ENCODE data around the gene CHD9.

Gene CHD9

DNA sequence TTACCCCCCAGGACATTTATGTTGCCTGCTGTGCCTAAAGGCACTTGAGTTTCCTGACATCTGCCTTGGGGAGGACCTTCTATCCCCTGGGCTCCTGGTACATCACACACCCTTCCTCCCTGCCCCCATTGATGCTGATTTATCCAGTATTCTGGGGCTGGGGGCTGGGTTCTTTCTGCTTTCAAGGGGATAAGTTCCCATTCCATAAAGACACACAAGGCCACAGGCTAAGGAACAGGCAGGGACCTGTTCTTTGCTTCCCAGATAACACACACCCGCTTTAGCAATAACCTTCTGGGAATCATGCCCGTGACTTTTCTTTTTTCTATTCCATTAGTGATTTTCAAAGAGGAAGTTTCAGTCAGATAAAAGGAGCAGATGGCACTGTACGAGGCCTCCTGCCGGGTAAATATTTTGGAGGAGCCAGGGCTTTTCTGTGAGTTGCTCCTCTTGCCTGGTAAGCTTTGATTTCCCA is 30.6 kb downstream of the CHD9 start:
- no peak for DNase-seq (ENCODE audit: low spot score in 2 of 2)
- no peaks in the 10 kb centered on the region for H3K27me3 ChIP-seq (ENCODE audit: low read depth)
- H3K9me3 ChIP-seq, result no peaks in the 10 kb centered on the region
- peaks cover 8% of the 10 kb centered on the region for H3K4me1 ChIP-seq
- in situ Hi-C loops (cut with MboI; ENCODE audit: low sequenced_read_pairs), result no loop called here
- H3K4me3 ChIP-seq, result no peak overlapping the region
- H3K36me3 ChIP-seq (replicated peaks), result no peaks in the 10 kb centered on the region

DNA sequence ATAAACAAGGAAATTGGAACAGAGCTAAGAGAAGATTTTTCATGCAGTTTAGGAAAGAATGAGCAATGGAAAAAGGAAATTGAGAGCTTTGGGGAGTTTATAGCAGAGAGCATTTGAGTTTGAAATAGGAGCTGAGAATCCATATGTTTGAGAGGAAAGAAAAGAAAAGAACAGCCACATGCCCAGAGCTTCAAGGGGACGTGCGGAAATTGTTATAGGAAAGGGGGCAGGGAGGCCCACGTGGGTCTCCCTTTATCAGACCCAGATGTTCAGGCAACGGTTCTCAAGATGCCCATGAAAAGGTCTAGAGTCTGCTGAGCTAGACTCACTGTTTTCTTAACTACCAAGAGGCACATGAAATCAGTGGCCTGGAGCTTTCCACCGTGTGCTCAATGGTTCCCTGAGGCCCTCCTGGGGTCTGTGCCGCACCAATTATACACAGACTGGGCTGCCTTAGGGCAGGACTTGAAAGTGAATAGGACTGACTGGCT is 31.2 kb downstream of the CHD9 start:
- H3K9me3 ChIP-seq, result no peaks in the 10 kb centered on the region
- in situ Hi-C loops (cut with MboI; ENCODE audit: low sequenced_read_pairs), result no loop called here
- no peak overlapping the region for H3K4me3 ChIP-seq
- no peaks in the 10 kb centered on the region for H3K27me3 ChIP-seq (ENCODE audit: low read depth)
- H3K4me1 ChIP-seq, result peaks cover 3% of the 10 kb centered on the region
- H3K36me3 ChIP-seq (replicated peaks), result no peaks in the 10 kb centered on the region
- DNase-seq (ENCODE audit: low spot score in 2 of 2), result no peak

DNA sequence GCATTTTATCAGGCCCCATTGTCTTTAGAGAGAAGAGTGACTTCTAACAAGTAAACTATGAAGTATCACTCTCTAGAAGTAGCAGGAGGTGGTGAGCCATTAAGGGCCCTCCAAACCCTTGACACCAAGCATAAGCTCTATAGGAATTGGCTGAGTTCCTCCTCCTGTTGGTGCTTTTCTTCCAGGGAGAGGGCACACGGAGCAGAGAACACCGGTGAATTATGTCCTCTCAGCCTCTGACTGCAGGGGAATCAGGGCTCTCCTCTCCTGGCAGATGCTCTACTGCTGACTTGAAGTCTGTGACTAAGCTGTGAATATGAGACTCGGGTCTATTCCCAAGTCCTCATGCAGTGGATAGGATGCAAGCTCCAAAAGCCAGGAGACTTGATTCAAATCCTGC is 32.3 kb downstream of the CHD9 start:
- in situ Hi-C loops (cut with MboI; ENCODE audit: low sequenced_read_pairs), result no loop called here
- H3K36me3 ChIP-seq (replicated peaks), result no peaks in the 10 kb centered on the region
- H3K27me3 ChIP-seq (ENCODE audit: low read depth), result no peaks in the 10 kb centered on the region
- no peak for DNase-seq (ENCODE audit: low spot score in 2 of 2)
- no peaks in the 10 kb centered on the region for H3K9me3 ChIP-seq
- no peaks in the 10 kb centered on the region for H3K4me1 ChIP-seq
- H3K4me3 ChIP-seq, result no peak overlapping the region

DNA sequence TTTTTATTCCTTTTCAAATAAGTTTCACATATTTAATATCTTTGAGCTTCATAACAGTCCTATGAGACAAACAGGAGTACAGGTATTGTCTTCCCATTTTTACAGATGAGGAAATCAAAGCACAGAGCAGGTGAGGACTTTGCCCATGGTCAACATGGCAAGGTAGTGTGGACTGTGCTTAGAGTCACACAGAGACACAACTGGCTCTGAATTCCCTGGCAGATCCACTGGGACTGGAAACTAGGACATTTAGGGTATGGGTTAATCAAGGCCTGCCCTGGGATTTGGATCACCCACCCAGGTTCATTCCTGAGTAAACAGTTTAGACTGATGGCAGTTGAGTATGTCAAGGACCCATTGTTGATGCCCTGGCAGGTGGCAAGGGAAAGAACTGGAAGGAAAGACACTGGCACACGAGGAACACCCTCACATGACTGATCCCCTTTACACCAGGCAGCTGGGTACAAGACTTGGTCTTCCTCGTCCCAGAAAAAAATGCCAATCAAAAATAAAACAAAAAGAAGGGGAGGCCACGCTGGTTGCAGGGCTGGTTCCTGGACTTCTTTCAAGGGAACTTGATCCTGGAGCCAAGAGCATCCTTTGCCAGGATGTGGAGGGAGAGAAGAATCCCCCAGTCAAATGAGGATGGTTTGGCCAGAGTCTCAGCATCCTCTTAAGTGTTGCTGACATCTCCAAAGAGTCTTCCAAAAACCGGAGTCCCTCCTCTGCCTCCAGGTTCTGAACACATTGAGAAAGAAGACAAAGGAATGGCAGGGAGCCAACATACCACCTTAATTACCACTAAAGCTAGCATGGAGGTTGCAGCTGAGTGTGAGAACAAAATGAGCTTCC is 34.9 kb downstream of the CHD9 start:
- Histone ChIP-seq H3K4me1 (peaks cover 4% of the 10 kb centered on the region; the same call in 1 of the 2 replicates), H3K4me3 (no peak overlapping the region), H3K27me3 (ENCODE audit: low read depth) (no peaks in the 10 kb centered on the region), H3K9me3 (no peaks in the 10 kb centered on the region), H3K36me3 (replicated peaks) (no peaks in the 10 kb centered on the region)
- no peak for DNase-seq (ENCODE audit: low spot score in 2 of 2)
- in situ Hi-C loops (cut with MboI; ENCODE audit: low sequenced_read_pairs), result no loop called here

DNA sequence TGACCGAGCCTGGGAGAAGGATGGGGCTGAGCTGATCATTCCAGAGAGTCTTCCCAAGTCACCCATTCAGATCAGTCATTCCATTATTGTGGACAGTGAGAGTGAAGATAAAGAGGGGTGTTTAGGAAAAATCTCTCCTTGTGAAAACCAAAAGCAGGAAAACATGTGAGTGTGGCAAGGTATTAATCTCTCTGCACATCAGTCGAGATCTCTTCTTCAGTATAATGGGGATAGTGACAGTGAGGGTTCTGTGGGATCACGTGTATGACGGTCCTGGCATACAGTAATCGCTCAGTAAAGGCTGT is 35.4 kb downstream of the CHD9 start:
- peaks cover 4% of the 10 kb centered on the region; the same call in 1 of the 2 replicates for H3K4me1 ChIP-seq
- no peak for DNase-seq (ENCODE audit: low spot score in 2 of 2)
- H3K27me3 ChIP-seq (ENCODE audit: low read depth), result no peaks in the 10 kb centered on the region
- H3K9me3 ChIP-seq, result no peaks in the 10 kb centered on the region
- no peak overlapping the region for H3K4me3 ChIP-seq
- H3K36me3 ChIP-seq (replicated peaks), result no peaks in the 10 kb centered on the region
- in situ Hi-C loops (cut with MboI; ENCODE audit: low sequenced_read_pairs), result no loop called here

DNA sequence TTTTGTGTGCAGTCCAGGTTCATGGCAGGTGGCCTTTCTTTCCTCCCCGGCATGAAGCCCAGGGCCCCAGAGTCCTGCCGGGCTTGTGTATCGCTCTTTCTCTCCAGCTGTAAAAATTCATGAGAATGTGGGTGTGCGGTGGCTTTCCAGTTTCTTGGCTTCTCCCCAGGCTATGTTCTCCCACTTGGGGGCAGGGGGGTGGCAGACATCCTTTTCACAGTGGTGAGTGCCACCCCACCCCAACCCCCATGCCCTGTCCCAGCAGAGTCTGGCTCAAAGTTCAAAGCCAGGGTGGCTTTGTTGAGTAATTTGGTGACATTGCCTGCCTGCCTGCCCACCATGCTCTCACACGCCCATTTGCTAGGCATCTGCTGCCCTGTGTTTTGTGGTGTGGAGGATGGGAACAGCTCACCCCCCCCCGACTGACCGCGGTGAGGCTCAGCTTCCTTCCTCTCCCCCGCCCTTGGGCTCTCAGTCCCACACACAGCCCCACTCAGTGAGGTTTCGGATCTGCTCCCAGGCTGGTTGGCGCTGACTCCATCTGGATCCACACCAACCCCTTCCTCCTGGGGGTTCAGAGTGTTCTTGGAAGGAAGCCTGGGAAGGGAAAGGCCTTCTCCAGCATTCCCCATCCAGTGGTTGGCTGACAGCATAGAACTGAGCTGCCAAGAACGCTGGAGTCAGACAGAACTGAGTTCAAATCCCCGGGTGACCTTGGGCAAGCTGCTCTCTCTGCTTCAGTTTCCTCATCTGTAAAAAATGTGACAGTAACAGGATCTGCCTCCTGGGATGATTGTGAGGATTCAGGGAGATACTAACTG is 36.0 kb downstream of the CHD9 start:
- no peak overlapping the region for H3K4me3 ChIP-seq
- in situ Hi-C loops (cut with MboI; ENCODE audit: low sequenced_read_pairs), result no loop called here
- H3K9me3 ChIP-seq, result no peaks in the 10 kb centered on the region
- H3K36me3 ChIP-seq (replicated peaks), result no peaks in the 10 kb centered on the region
- peaks cover 4% of the 10 kb centered on the region; the same call in 1 of the 2 replicates for H3K4me1 ChIP-seq
- H3K27me3 ChIP-seq (ENCODE audit: low read depth), result no peaks in the 10 kb centered on the region
- DNase-seq (ENCODE audit: low spot score in 2 of 2), result no peak

DNA sequence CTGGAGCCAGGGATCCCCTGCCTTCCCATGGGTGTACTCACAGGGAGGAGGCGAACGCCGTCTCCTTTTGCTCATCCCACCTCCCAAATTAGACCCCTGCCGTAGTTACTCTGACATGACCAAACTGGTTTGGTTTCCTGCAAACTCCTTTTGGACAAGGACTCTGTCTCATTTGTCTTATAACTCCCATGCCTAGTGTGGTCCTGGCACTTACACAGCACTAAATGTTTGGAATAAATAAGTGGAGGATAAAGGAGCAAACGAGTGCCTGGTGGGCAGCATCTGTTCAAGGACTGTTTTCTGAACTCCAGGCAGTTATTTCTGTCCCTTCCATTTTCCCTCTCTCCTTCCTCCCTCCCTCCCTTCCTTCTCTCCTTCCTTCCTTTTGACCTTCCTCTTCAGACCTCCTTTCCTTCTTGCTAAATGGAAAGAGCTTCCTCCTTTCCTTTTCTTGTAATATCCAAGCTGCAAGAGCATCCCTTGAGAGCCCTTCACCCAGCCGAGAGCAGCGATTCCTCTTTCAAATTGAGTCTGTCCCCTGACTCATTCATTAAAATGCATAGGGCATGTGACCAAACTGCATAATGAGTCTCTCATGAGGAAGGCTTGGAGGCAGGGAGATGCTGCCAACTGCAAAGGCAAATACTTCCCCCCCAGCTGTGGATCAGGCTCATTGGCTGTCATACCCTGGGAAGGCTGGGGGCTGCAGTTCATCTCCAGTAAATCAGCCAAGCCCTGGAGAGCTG is 36.8 kb downstream of the CHD9 start:
- H3K9me3 ChIP-seq, result no peaks in the 10 kb centered on the region
- no peaks in the 10 kb centered on the region for H3K27me3 ChIP-seq (ENCODE audit: low read depth)
- peak in 1 of 2 experiments; percentile 11 for DNase-seq (ENCODE audit: low spot score in 2 of 2)
- no peaks in the 10 kb centered on the region for H3K36me3 ChIP-seq (replicated peaks)
- H3K4me3 ChIP-seq, result no peak overlapping the region
- peaks cover 4% of the 10 kb centered on the region; the same call in 1 of the 2 replicates for H3K4me1 ChIP-seq
- in situ Hi-C loops (cut with MboI; ENCODE audit: low sequenced_read_pairs), result no loop called here

DNA sequence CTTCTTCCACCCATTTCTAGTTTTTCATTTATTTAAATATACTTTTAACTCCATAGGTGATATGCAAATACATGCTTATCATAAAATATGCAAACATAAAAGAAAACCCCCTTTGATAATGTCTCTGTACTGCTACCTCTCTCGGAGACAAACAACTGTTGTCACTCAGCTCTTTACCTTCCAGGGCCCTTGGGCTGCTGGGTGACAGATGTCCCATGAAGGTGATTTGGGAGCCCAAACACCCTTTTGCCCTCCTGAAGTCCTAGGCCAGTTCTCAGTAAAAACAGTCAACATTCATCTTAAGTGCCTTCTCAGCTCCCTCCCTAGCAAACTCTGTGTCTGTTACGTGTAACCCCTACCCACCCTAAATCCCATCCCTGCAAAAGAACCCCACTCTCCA is 37.5 kb downstream of the CHD9 start:
- peaks cover 4% of the 10 kb centered on the region; the same call in 1 of the 2 replicates for H3K4me1 ChIP-seq
- H3K4me3 ChIP-seq, result no peak overlapping the region
- H3K27me3 ChIP-seq (ENCODE audit: low read depth), result no peaks in the 10 kb centered on the region
- no peak for DNase-seq (ENCODE audit: low spot score in 2 of 2)
- in situ Hi-C loops (cut with MboI; ENCODE audit: low sequenced_read_pairs), result no loop called here
- no peaks in the 10 kb centered on the region for H3K36me3 ChIP-seq (replicated peaks)
- no peaks in the 10 kb centered on the region for H3K9me3 ChIP-seq

DNA sequence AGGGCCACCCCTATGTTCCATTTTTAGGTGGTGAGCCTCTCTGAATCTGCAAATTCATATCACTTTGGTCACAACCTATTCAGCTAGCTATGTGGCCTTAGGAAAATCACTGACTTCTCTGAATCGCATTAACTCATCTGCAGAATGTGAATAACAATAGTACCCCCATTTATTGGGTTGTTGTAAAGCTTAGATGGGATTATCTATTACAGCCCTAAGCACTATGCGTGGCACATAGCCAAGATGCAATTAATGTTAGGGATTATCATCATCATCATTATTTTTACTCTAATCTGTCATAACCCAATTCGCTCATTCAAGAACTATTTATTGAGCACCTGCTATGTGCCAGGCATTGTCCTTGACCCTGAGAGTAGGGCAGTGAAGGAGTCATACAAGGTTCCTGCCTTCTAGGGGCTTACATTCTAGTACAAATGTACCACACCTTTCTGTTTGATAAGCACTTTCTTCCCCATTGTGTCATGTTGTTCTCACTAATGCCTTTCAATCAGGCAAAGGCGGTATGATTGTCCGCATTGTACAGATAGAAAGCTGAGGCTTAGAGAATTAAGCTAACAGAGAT is 38.5 kb downstream of the CHD9 start:
- Histone ChIP-seq H3K4me1 (peaks cover 4% of the 10 kb centered on the region; the same call in 1 of the 2 replicates), H3K4me3 (no peak overlapping the region), H3K36me3 (replicated peaks) (no peaks in the 10 kb centered on the region), H3K9me3 (no peaks in the 10 kb centered on the region; the same call in 1 of the 2 replicates), H3K27me3 (ENCODE audit: low read depth) (no peaks in the 10 kb centered on the region)
- DNase-seq (ENCODE audit: low spot score in 2 of 2), result peak; percentile 31 to 53
- in situ Hi-C loops (cut with MboI; ENCODE audit: low sequenced_read_pairs), result no loop called here

DNA sequence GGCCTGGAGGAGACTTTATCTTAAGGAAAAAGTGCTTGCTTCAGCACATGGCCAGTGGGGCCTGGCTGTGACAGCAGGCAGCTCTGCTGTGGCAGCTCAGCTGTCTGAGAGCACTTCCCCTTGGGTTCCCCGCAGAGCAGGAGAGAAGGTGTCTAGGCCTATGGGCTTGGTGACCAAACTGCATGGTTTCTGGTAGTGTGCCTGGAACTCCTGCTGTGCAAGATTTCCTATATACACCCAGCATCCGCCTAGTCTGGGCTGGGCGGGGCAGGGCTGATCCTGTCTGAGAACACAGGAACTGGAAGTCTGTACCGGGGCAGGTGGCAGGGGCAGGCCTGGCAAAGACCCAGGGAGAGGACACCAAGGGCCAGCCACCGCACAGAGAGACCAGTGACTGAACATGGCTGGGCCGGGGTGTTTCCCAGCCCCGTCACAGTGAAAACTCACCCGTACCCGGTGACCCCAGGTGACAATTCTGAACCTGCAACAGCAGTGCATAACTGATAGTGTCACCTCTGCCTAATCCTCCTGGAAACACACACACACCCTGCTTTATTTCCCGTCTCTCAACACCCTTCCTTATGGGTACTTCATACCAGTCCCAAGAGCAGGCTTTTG is 39.3 kb downstream of the CHD9 start:
- DNase-seq (ENCODE audit: low spot score in 2 of 2), result no peak
- Histone ChIP-seq H3K4me1 (peaks cover 11% of the 10 kb centered on the region), H3K9me3 (no peaks in the 10 kb centered on the region; the same call in 1 of the 2 replicates), H3K36me3 (replicated peaks) (no peaks in the 10 kb centered on the region), H3K4me3 (no peak overlapping the region), H3K27me3 (ENCODE audit: low read depth) (no peaks in the 10 kb centered on the region)
- in situ Hi-C loops (cut with MboI; ENCODE audit: low sequenced_read_pairs), result no loop called here

DNA sequence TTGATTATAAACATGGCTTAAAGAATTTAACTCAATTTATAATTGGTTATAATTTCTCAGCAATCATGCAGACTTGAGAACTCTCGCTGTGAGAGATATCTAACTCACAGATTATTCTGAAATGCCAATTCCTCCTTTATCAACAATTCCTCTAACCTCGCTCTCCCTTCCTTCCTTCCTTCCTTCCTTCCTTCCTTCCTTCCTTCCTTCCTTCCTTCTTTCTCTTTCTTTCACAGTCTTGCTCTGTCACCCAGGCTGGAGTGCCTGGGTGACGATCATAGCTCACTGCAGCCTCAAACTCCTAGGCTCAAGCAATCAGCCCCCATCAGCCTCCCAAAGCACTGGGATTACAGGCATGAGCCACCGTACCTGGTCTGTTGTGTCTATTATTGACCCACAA is 42.4 kb downstream of the CHD9 start:
- Histone ChIP-seq H3K36me3 (replicated peaks) (no peaks in the 10 kb centered on the region), H3K4me3 (no peak overlapping the region), H3K9me3 (no peaks in the 10 kb centered on the region; the same call in 1 of the 2 replicates), H3K27me3 (ENCODE audit: low read depth) (no peaks in the 10 kb centered on the region), H3K4me1 (peaks cover 26% of the 10 kb centered on the region)
- in situ Hi-C loops (cut with MboI; ENCODE audit: low sequenced_read_pairs), result no loop called here
- no peak for DNase-seq (ENCODE audit: low spot score in 2 of 2)

DNA sequence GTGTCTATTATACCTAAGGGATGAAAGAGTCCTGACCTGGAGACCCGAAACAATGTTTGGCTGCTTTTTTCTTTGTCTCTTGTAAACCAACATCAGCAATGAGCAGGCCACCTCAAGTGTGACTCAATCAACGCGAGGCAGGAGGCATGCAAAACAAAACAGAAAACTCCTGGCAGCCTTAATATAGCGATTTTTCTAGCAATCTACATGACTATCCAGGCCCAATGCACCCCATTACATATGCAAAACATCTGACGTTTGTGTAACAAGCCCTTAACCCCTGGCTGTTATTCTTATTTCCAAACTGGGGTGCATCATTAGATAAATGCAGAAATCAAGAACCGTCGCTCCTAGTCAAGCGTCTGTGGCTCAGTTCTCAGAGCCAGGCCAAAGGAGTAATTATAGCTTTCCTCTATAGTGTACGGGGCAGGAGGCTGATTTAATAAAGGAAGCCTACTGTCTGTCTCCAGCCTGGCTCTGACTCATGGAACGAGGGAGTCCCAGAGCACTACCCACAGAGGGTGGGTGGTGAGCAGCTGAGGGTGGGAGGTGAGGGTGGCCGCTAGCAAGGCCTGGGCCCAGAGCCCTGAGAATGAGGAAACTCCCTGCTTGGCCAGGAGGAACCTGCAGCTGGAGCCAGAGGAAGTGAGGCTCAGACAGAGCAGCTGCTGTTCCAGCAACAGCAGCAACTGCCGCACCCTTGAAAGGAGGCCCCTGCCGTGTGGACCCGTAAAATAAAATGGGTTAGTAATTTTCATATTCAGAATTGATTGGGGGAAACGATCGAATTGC is 43.9 kb downstream of the CHD9 start:
- Histone ChIP-seq H3K4me1 (peaks cover 22% of the 10 kb centered on the region), H3K9me3 (no peaks in the 10 kb centered on the region; the same call in 1 of the 2 replicates), H3K4me3 (no peak overlapping the region), H3K36me3 (replicated peaks) (no peaks in the 10 kb centered on the region), H3K27me3 (ENCODE audit: low read depth) (no peaks in the 10 kb centered on the region)
- peak in 1 of 2 experiments; percentile 29 for DNase-seq (ENCODE audit: low spot score in 2 of 2)
- in situ Hi-C loops (cut with MboI; ENCODE audit: low sequenced_read_pairs), result no loop called here

All from HAP-1 (cell line).